Left lung (tissue), 10 donors: ENCODE data around the gene DDX47. TPM values are rescaled to one million over a fixed set of nuclear protein-coding genes. Genes with fewer than 3 reads are reported as not detected.

Experiments
- ATAC-seq: fragments of 200-7000 bp; cut with Tn5 transposase; one replicate; pipeline ENCODE4 v1.9.1; 2020; ENCODE audit warnings: moderate library complexity
- DNase-seq, 4 donors: peaks; one replicate each; pipeline ENCODE4 v3.0.0-alpha.2; 2013 to 2020
- H3K27ac ChIP-seq, 2 donors: fragments of 200-600 bp; sonication (generic) in 1 of 2; one replicate each; pipeline versions ENCODE4 v1.5.0 to v1.8.0; 2020 to 2021
- H3K27me3 ChIP-seq, 2 donors: fragments of 200-600 bp; sonication (generic) in 1 of 2; one replicate each; pipeline versions ENCODE4 v1.5.0 to v1.8.0; 2020 to 2021
- H3K36me3 ChIP-seq, 2 donors: fragments of 200-600 bp; sonication (generic) in 1 of 2; one replicate each; pipeline versions ENCODE4 v1.5.0 to v1.8.0; 2020 to 2021
- H3K4me1 ChIP-seq, 2 donors: fragments of 200-600 bp; one replicate each; pipeline ENCODE4 v1.8.0; 2021
- H3K4me3 ChIP-seq, 2 donors: fragments of 200-600 bp; sonication (generic) in 1 of 2; one replicate each; pipeline versions ENCODE4 v1.5.0 to v1.8.0; 2020 to 2021; ENCODE audit warnings: mild to moderate bottlenecking in 1 of 2
- H3K9me3 ChIP-seq, 2 donors: fragments of 200-600 bp; sonication (generic) in 1 of 2; one replicate each; pipeline versions ENCODE4 v1.5.0 to v1.8.0; 2020 to 2021
- intact Hi-C, 2 donors: fragments of 100-400 bp; cut with DNase I; formaldehyde crosslinking; loops; one replicate each; pipeline versions ENCODE4 v1.11.2 to v1.14.2; 2022
- polyA plus RNA-seq, 6 donors: library from polyadenylated mRNA; unstranded; fragments of 120-200 nt; gene quantifications; one replicate each; pipeline ENCODE4 v1.2.1, GENCODE V29; 2013; ENCODE audit not compliant: insufficient read length in 6 of 6
- total RNA-seq, 2 donors: library from RNA; stranded (reverse); fragmentation: NEBNext Ultra II Directional; extraction: Animal tissue kit (Norgen Biotek cat#: 25700); gene quantifications; one replicate each; pipeline ENCODE4 v1.2.1, GENCODE V29; 2021
- TF ChIP-seq, protein P1 (sequence below), 2 donors: fragments of 200-600 bp; sonication (generic) in 1 of 2; IDR thresholded peaks; one replicate each; pipeline versions ENCODE4 v1.5.0 to v1.8.0; 2021; ENCODE audit warnings: antibody characterized with exemption in 2 of 2
- donor health status: DM: no; HTN: yes; CAD: no.
- donor health status: DM: no; HTN: no; CAD: no.

The DDX47 gene
- total and polyA plus RNA-seq, 8 donors: 44.0 to 86.7 (median 74.8) TPM

DNA sequence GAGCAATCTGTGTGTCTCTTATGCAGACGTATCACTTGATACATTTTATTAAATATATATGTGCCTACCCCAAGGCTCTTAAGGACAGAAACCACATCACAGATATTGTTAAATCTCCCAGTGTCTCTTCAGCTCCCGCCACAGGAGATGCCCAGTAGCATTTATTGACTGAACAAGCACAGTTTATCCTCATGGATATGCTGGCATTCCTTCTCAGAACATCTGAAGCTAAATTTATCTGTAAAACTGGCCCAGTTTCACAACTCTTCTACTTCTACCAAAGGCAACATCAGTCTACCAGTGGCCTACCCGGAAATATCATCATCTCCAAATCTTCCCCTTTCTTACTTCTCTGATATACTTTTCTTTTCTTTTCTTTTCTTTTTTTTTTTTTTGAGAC lies 17.0 kb upstream of the DDX47 start:
- intact Hi-C loops: no loop called here
- Histone ChIP-seq H3K36me3 (no peaks in the 10 kb centered on the region), H3K4me1 (peaks cover 0 to 7% of the 10 kb centered on the region in 2 donors), H3K4me3 (no peak overlapping the region), H3K27ac (no peak overlapping the region), H3K27me3 (no peaks in the 10 kb centered on the region), H3K9me3 (no peaks in the 10 kb centered on the region)
- ATAC-seq: no peak
- TF ChIP-seq, protein P1, sequence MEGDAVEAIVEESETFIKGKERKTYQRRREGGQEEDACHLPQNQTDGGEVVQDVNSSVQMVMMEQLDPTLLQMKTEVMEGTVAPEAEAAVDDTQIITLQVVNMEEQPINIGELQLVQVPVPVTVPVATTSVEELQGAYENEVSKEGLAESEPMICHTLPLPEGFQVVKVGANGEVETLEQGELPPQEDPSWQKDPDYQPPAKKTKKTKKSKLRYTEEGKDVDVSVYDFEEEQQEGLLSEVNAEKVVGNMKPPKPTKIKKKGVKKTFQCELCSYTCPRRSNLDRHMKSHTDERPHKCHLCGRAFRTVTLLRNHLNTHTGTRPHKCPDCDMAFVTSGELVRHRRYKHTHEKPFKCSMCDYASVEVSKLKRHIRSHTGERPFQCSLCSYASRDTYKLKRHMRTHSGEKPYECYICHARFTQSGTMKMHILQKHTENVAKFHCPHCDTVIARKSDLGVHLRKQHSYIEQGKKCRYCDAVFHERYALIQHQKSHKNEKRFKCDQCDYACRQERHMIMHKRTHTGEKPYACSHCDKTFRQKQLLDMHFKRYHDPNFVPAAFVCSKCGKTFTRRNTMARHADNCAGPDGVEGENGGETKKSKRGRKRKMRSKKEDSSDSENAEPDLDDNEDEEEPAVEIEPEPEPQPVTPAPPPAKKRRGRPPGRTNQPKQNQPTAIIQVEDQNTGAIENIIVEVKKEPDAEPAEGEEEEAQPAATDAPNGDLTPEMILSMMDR (IDR thresholded peaks at IDR 0.05): no peak
- no peak for DNase-seq

DNA sequence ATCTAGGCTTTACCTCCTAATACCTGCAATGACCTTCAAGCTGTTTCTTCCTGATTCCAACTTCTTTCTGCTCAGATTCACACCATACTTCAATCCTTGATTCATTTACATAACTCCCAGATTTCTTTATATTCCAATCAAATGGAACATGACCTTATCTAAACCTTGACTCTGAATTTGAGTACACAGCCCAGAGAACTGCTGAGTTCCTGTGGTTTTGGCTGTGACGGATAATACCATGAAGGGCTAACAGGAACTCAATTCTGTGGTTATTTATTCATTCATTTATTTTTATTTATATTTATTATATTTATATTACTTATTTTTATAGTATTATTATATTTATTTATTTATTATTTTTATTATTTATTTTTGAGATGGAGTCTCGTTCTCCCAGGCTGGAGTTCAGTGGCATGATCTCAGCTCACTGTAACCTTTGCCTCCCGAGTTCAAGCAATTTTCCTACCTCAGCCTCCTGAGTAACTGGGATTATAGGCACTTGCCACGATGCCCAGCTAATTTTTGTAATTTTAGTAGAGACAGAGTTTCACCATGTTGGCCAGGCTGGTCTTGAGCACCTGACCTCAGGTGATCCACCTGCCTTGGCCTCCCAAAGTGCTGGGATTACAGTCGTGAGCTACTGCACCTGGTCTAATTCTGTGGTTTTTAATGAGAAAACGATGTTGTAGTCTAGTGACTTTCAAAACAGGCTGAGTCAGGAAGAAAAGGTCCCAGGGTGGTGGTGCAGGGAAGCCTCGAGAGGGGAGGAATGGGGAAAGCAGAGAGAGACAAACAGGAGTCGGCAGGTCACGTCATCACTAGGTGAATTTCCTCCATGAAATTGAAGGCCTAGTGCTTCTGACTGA lies 16.0 kb upstream of the DDX47 start:
- no peak overlapping the region for H3K4me3 ChIP-seq
- ATAC-seq (no peak), DNase-seq (no peak)
- TF ChIP-seq, protein P1 (IDR thresholded peaks at IDR 0.05): no peak
- no peaks in the 10 kb centered on the region for H3K27me3 ChIP-seq
- peaks cover 0 to 2% of the 10 kb centered on the region in 2 donors for H3K4me1 ChIP-seq
- H3K27ac ChIP-seq: no peak overlapping the region
- H3K36me3 ChIP-seq: no peaks in the 10 kb centered on the region
- intact Hi-C loops: no loop called here
- H3K9me3 ChIP-seq: no peaks in the 10 kb centered on the region

DNA sequence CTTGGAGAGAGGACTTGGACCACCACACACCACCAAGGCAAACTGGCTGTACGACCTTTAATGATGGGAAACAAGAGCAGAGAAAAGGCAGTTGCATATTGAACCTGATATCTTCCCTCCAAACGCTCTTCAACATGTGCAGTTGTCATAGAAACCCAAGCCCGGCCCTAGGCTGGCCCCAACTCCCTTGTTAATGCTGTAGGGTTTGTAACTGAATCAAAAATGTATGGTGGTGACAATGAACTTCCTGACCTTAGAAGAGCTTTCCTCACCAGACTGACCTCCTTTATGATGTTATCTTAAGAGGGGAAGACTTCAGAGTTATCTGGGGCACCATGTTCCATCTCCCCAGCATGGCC lies 15.4 kb upstream of the DDX47 start:
- H3K9me3 ChIP-seq: no peaks in the 10 kb centered on the region
- H3K4me1 ChIP-seq: peaks cover 0 to 1% of the 10 kb centered on the region in 2 donors
- TF ChIP-seq, protein P1 (IDR thresholded peaks at IDR 0.05): no peak
- H3K27me3 ChIP-seq: no peaks in the 10 kb centered on the region
- H3K36me3 ChIP-seq: no peaks in the 10 kb centered on the region
- ATAC-seq (no peak), DNase-seq (no peak)
- H3K4me3 ChIP-seq: no peak overlapping the region
- H3K27ac ChIP-seq: no peak overlapping the region
- intact Hi-C loops: no loop called here

DNA sequence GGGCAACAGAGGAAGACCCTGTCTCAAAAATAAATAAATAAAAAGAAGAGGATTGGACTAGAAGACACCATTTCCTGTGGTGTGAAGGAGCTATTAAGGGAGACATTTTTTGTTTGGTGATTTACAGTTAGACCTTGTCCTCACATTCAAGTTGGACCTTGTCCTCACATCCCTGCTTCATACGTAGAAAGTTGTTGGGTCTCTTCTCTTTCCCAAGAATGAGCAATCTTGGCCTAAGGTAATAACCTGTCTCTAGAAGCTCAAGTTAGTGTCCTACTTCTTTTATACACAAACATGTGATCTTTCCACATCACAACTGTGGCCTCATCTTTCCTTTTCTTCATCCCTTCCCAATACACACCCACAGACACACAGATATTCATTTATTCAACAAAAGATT lies 14.7 kb upstream of the DDX47 start:
- H3K36me3 ChIP-seq: no peaks in the 10 kb centered on the region
- TF ChIP-seq, protein P1 (IDR thresholded peaks at IDR 0.05): no peak

DNA sequence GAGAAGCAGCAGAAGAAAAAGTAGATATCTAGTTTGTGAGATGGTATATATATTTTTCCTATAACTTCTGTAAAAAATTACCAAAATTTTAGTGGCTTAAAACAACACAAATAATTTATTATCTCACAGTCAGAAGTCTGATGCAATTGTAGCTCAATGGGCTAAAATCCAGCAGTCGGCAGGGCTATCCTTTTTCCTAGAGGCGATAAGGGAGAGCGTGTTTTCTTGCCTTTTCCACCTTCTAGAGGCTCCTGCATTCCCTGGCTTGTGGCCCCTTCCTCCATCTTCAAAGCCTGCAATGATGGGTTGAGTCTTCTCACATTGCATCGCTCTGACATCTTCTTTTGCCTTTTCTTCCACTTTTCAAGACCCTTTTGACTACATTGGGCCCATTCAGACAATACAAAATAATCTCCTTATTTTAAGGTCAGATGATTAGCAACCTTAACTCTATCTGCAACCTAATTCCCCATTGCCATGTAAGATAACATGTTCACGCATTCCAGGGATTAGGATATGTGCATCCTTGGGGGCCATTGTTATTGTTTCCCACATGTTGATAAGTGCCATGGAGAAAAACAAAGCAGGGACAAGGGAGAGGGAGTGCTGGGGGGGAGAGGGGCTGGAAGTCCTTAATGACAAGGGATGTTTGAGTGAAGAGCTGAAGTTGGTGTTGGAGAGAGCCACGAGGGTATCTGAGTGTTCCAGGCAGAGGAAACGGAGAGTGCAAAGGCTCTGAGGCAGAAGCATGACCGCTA lies 13.8 kb upstream of the DDX47 start:
- Histone ChIP-seq H3K4me3 (no peak overlapping the region), H3K9me3 (no peaks in the 10 kb centered on the region), H3K27ac (no peak overlapping the region), H3K27me3 (no peaks in the 10 kb centered on the region), H3K4me1 (peaks cover 0 to 17% of the 10 kb centered on the region in 2 donors), H3K36me3 (no peaks in the 10 kb centered on the region)
- intact Hi-C loops: no loop called here
- TF ChIP-seq, protein P1 (IDR thresholded peaks at IDR 0.05): no peak
- no peak for ATAC-seq
- no peak for DNase-seq

More for the DNA sequence above, 14.7 kb upstream of the DDX47 start:
- DNase-seq (no peak), ATAC-seq (no peak)
- Histone ChIP-seq H3K27me3 (no peaks in the 10 kb centered on the region), H3K27ac (no peak overlapping the region), H3K4me3 (no peak overlapping the region), H3K4me1 (peaks cover 0 to 8% of the 10 kb centered on the region in 2 donors), H3K9me3 (no peaks in the 10 kb centered on the region)
- intact Hi-C loops: no loop called here
